Tongue (tissue), 2 donors: ENCODE data around the gene TPM1. TPM values are rescaled to one million over a fixed set of nuclear protein-coding genes. Genes with fewer than 3 reads are reported as not detected.
"Not testable (repeated sequence)": the region's sequence is repeated elsewhere in the genome, so short reads cannot be mapped to it uniquely, and the experiment has no call there.

Experiments used
- DNase-seq: peaks from one replicate; pipeline ENCODE4 v3.0.0-alpha.2; 2015
- total RNA-seq: library from RNA; depleted of rRNA; stranded (reverse); fragments of >200 nt; gene quantifications from one replicate; pipeline ENCODE4 v1.2.3, GENCODE V29; 2014

TPM1 gene
- 4,708 TPM for total RNA-seq

GRCh38 chr15:63041974-63042876 is at the start of gene TPM1:
Gene TPM1, plus strand, starts transcription at chr15:63042747. Its CDS starts 83 bp downstream, at chr15:63042830.
- peak; percentile 89 for DNase-seq

GRCh38 chr15:62993066-62993465 is 49.5 kb upstream of the TPM1 start:
- no peak for DNase-seq

- not testable (repeated sequence) for DNase-seq
Observed at GRCh38 chr15:62993632-62994031, 48.9 kb upstream of the TPM1 start.

GRCh38 chr15:62994439-62994838 is 48.1 kb upstream of the TPM1 start:
- no peak for DNase-seq

- no peak for DNase-seq
Observed at GRCh38 chr15:62994975-62995681, 47.4 kb upstream of the TPM1 start.

GRCh38 chr15:62997441-62997840 is 45.1 kb upstream of the TPM1 start:
- no peak for DNase-seq

- DNase-seq, result no peak
Observed at GRCh38 chr15:62998262-62998890, 44.2 kb upstream of the TPM1 start.

GRCh38 chr15:62999178-62999577 is 43.4 kb upstream of the TPM1 start:
- no peak for DNase-seq

GRCh38 chr15:62999923-63000561 is 42.5 kb upstream of the TPM1 start:
- DNase-seq, result no peak

GRCh38 chr15:63000706-63001105 is 41.8 kb upstream of the TPM1 start:
- DNase-seq, result no peak

GRCh38 chr15:63004211-63004610 is 38.3 kb upstream of the TPM1 start:
- DNase-seq, result no peak

GRCh38 chr15:63006032-63006878 is 36.3 kb upstream of the TPM1 start:
- peak; percentile 13 for DNase-seq

- DNase-seq, result no peak
Observed at GRCh38 chr15:63008333-63009049, 34.1 kb upstream of the TPM1 start.

- no peak for DNase-seq
Observed at GRCh38 chr15:63010386-63010785, 32.2 kb upstream of the TPM1 start.

- DNase-seq, result no peak
Observed at GRCh38 chr15:63010920-63011693, 31.4 kb upstream of the TPM1 start.

GRCh38 chr15:63012444-63012843 is 30.1 kb upstream of the TPM1 start:
- no peak for DNase-seq

- DNase-seq, result peak; percentile 82
Observed at GRCh38 chr15:63013052-63013808, 29.3 kb upstream of the TPM1 start.

GRCh38 chr15:63014578-63014977 is 28.0 kb upstream of the TPM1 start:
- no peak for DNase-seq

GRCh38 chr15:63015618-63016017 is 26.9 kb upstream of the TPM1 start:
- no peak for DNase-seq
